Lung (tissue), 12 donors: ENCODE results near the gene BCAR1. TPM values are rescaled to one million over a fixed set of nuclear protein-coding genes. Genes with fewer than 3 reads are reported as not detected.

ENCODE experiments used
- ATAC-seq: fragments of 200-7000 bp; cut with Tn5 transposase; one replicate; pipeline ENCODE4 v1.9.1; 2020; ENCODE audit warnings: moderate number of reproducible peaks; ENCODE audit not compliant: insufficient read depth, low FRiP score
- DNase-seq, 3 donors: peaks; one replicate each; pipeline ENCODE4 v3.0.0-alpha.2; 2013 to 2017
- H3K27ac ChIP-seq, 2 donors: one replicate each; pipeline ENCODE4 v1.5.1; 2013; ENCODE audit warnings: mild to moderate bottlenecking in 2 of 2, moderate library complexity in 2 of 2, control low read depth in 1 of 2, inconsistent platforms in 1 of 2, low read depth in 1 of 2, low read length in 1 of 2
- H3K27me3 ChIP-seq, 3 donors: one replicate each; pipeline ENCODE4 v1.5.1; 2013; ENCODE audit warnings: low read length in 2 of 3; ENCODE audit not compliant: control insufficient read depth in 3 of 3, insufficient read depth in 3 of 3
- H3K36me3 ChIP-seq, 4 donors: one replicate each; pipeline ENCODE4 v1.5.1; 2013; ENCODE audit warnings: low read length in 4 of 4, mild to moderate bottlenecking in 1 of 4, moderate library complexity in 1 of 4; ENCODE audit not compliant: control insufficient read depth in 4 of 4, insufficient read depth in 4 of 4
- H3K4me1 ChIP-seq, 5 donors: one replicate each; pipeline ENCODE4 v1.5.1; 2013; ENCODE audit warnings: low read length in 5 of 5, mild to moderate bottlenecking in 2 of 5, moderate library complexity in 1 of 5; ENCODE audit not compliant: control insufficient read depth in 5 of 5, insufficient read depth in 5 of 5
- H3K4me3 ChIP-seq: one replicate; pipeline ENCODE4 v1.5.1; 2013; ENCODE audit warnings: mild to moderate bottlenecking, control low read depth, moderate library complexity
- H3K9ac ChIP-seq, 2 donors: one replicate each; pipeline ENCODE4 v1.5.1; 2013; ENCODE audit warnings: low read length in 2 of 2, control low read depth in 1 of 2; ENCODE audit not compliant: insufficient read depth in 1 of 2
- H3K9me3 ChIP-seq, 4 donors: one replicate each; pipeline ENCODE4 v1.5.1; 2013; ENCODE audit warnings: low read length in 3 of 4, mild to moderate bottlenecking in 1 of 4, moderate library complexity in 1 of 4; ENCODE audit not compliant: control insufficient read depth in 4 of 4, insufficient read depth in 3 of 4
- WGBS, 2 donors: extraction: QIAGEN DNeasy Blood & Tissue Kit; methylation state at CpG; one replicate each; pipeline ENCODE4 v1.1.7; 2013; 5-methylcytosine and 5-hydroxymethylcytosine counted together
- polyA plus RNA-seq, 2 donors: library from polyadenylated mRNA; stranded (reverse); fragments of 200-250 nt; gene quantifications; one replicate each; pipeline ENCODE4 v1.2.1, GENCODE V29; 2013
- total RNA-seq, 2 donors: library from RNA; depleted of rRNA in 1 of 2; stranded (reverse); fragments of >200 nt in 1 of 2; gene quantifications; one replicate each; pipeline ENCODE4 v1.2.1, GENCODE V29; 2014 to 2021
- TF ChIP-seq, protein P1 (sequence below): IDR thresholded peaks from 2 replicates; pipeline ENCODE4 v1.5.1; 2012; ENCODE audit warnings: mild to moderate bottlenecking; ENCODE audit errors: control extremely low read depth, extremely low read depth
- donor health status: control.
- donor health status: control.
- donor health status: Bipolar disorder and iron deficiency.
- donor health status: healthy.
- donor health status: DM: yes; HTN: yes; CAD: no.

BCAR1 gene
- total and polyA plus RNA-seq, 4 donors, result 37.5 to 70.7 (median 49.9) TPM

DNA sequence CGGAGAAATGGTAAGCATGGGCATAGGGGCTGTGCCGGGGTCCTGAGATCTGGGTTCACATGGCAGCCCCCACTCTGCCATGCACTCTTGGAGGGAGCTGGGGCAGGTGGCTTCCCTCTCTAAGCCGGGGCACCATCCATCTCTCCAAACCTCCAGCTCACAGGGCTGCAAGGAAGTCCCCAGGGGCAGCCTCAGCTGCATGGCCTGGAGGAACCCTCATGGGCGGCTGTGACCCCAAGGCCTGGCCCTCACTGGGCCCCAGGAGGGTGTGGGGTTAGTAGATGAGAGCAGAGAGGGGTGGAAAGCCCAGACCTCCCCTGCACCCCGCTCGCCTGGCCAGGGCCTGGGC is 47.0 kb downstream of the BCAR1 start:
- no peak for ATAC-seq

DNA sequence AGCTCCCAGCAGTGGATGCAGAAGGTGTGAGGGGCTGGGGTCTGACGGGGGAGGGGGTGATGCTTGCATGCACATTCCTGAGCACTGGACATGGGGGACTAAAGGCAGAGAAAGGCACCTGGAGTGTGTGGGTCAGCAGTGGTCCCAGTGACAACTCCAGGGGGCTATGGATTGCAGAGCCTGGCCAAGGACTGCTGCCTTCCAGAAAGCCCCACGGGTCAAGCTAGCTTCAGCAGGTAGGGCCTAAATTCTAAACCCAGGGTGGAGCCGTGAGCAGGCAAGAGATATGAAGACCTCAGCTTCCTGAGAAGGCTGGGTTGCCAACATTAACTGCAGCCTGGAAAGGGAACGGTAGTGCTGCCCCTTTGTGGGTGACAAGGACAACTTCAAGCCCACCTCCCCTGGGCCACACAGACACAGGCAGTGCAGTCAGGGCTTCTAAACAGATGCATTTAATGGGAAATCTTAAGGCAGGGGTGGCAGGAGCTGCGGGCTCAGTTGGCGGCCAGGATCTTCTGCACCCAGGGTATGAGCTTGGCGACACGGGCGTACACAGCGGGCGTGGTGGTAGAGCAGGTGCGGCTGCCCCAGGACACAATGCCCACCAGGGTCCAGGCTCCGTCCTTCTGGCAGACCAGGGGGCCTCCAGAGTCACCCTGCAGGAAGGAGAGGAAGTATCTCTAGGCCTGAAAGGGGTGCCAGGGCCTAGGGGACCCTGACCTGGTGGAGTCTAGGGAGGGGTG is 47.6 kb downstream of the BCAR1 start:
- Histone ChIP-seq H3K27ac (no peak overlapping the region), H3K27me3 (no peaks in the 10 kb centered on the region), H3K4me1 (no peaks in the 10 kb centered on the region), H3K9ac (no peak overlapping the region), H3K9me3 (no peaks in the 10 kb centered on the region), H3K4me3 (no peak overlapping the region), H3K36me3 (no peaks in the 10 kb centered on the region)
- TF ChIP-seq, protein P1, sequence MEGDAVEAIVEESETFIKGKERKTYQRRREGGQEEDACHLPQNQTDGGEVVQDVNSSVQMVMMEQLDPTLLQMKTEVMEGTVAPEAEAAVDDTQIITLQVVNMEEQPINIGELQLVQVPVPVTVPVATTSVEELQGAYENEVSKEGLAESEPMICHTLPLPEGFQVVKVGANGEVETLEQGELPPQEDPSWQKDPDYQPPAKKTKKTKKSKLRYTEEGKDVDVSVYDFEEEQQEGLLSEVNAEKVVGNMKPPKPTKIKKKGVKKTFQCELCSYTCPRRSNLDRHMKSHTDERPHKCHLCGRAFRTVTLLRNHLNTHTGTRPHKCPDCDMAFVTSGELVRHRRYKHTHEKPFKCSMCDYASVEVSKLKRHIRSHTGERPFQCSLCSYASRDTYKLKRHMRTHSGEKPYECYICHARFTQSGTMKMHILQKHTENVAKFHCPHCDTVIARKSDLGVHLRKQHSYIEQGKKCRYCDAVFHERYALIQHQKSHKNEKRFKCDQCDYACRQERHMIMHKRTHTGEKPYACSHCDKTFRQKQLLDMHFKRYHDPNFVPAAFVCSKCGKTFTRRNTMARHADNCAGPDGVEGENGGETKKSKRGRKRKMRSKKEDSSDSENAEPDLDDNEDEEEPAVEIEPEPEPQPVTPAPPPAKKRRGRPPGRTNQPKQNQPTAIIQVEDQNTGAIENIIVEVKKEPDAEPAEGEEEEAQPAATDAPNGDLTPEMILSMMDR, result no peak
- DNase-seq (no peak), ATAC-seq (no peak)
- WGBS, 2 donors, result 78 to 84% methylated on average over 12 to 13 of the region's 13 CpGs

More for the DNA sequence above, 47.0 kb downstream of the BCAR1 start:
- no peak overlapping the region for H3K9ac ChIP-seq
- H3K4me3 ChIP-seq, result no peak overlapping the region
- no peaks in the 10 kb centered on the region for H3K27me3 ChIP-seq
- no peak overlapping the region for H3K27ac ChIP-seq
- no peaks in the 10 kb centered on the region for H3K4me1 ChIP-seq
- no peaks in the 10 kb centered on the region for H3K9me3 ChIP-seq
- no peak for DNase-seq
- H3K36me3 ChIP-seq, result no peaks in the 10 kb centered on the region
- 96% methylated on average over 4 to 6 of the region's 6 CpGs for whole genome bisulfite sequencing, 2 donors
- TF ChIP-seq, protein P1, result no peak

DNA sequence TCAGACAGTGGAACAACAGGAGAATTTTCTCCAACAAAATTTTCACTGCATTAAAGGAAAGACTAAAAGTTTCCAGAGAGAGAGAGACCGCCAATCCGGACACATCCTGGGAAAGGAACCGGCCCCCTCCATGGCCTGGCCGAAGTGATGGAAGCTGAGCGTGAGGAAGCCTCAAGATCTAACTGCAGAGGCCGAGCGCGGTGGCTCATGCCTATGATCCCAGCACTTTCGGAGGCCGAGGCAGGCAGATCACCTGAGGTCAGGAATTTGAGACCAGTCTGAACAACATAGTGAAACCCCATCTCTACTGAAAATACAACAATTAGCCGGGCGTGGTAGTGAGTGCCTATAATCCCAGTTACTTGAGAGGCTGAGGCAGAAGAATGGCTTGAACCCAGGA is 48.3 kb downstream of the BCAR1 start:
- no peak overlapping the region for H3K4me3 ChIP-seq
- H3K36me3 ChIP-seq, result no peaks in the 10 kb centered on the region
- TF ChIP-seq, protein P1, result no peak
- peaks cover 0 to 3% (median 0%) of the 10 kb centered on the region in 5 donors for H3K4me1 ChIP-seq
- H3K9ac ChIP-seq, result no peak overlapping the region
- no peaks in the 10 kb centered on the region for H3K9me3 ChIP-seq
- H3K27me3 ChIP-seq, result no peaks in the 10 kb centered on the region
- WGBS, 2 donors, result 91 to 96% methylated on average over 12 of the region's 12 CpGs
- no peak overlapping the region for H3K27ac ChIP-seq
- no peak for ATAC-seq
- DNase-seq, result no peak

DNA sequence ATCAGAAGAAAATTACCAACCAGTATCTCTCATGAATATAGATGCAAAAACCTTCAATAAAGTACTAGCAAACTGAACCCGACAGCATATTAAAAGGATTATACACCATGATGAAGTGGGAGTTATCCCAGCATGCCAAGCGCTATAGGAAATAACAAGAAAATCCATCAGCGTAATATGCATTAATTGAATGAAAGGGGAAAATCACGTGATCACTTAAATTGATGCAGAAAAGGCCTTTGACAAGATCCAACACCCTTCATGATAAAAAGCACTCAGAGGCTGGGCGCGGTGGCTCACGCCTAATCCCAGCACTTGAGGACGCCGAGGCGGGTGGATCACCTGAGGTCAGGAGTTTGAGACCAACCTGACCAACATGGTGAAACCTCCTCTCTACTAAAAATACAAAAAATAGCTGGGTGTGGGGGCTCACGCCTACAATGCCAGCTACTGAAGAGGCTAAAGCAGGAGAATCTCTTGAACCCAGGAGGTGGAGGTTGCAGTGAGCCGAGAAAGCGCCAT is 49.3 kb downstream of the BCAR1 start:
- H3K4me1 ChIP-seq, result peaks cover 0 to 5% (median 0%) of the 10 kb centered on the region in 5 donors

More for the DNA sequence above, 49.3 kb downstream of the BCAR1 start:
- no peaks in the 10 kb centered on the region for H3K9me3 ChIP-seq
- TF ChIP-seq, protein P1, result no peak
- H3K4me3 ChIP-seq, result no peak overlapping the region
- no peak overlapping the region for H3K27ac ChIP-seq
- peaks cover 0 to 4% (median 0%) of the 10 kb centered on the region in 3 donors for H3K27me3 ChIP-seq
- H3K36me3 ChIP-seq, result no peaks in the 10 kb centered on the region
- no peak for ATAC-seq
- no peak overlapping the region for H3K9ac ChIP-seq
- DNase-seq, result no peak
- 94 to 96% methylated on average over 13 of the region's 13 CpGs for WGBS, 2 donors
